ENCODE measurements around the gene SMC1B.

DNA sequence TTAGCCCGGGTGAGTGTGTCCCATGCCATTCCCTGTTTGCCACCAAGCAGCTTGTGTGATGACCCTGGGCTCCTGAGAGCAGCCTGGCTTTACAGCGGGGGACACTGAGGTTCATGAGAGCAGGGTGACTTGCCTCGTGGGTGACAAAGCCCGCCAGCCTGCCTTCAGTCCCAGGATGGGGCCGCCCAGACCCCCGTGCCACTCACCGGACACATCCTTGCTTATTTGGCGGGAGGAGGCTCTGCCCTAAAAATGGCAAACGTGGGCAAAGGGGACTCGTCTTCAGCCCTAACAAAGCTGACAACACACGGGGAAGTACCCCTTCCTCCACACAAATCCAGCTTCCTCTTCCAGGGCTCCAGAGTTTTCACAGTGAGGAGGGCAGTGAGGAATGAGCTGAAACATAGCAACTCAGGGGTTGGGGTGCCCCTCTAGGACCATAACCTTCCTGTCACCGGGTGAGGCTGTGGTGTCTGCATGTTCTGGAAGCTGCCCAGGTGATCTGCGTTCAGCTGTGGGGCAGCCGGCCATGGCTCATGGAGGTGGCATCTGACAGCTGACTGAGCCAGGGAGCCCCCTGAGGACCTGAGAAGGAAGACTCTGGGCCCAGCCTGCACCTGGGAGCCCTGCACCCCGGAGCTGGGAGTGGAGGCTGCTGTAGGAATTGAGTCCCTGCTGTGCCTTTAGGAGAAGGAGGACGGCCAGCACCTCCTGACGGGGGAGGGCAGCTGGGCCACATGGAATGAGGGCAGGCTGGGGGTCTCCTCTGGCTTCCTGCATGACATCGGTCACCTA, 16.8 kb upstream of the SMC1B start:
- TF ChIP-seq, protein P1, sequence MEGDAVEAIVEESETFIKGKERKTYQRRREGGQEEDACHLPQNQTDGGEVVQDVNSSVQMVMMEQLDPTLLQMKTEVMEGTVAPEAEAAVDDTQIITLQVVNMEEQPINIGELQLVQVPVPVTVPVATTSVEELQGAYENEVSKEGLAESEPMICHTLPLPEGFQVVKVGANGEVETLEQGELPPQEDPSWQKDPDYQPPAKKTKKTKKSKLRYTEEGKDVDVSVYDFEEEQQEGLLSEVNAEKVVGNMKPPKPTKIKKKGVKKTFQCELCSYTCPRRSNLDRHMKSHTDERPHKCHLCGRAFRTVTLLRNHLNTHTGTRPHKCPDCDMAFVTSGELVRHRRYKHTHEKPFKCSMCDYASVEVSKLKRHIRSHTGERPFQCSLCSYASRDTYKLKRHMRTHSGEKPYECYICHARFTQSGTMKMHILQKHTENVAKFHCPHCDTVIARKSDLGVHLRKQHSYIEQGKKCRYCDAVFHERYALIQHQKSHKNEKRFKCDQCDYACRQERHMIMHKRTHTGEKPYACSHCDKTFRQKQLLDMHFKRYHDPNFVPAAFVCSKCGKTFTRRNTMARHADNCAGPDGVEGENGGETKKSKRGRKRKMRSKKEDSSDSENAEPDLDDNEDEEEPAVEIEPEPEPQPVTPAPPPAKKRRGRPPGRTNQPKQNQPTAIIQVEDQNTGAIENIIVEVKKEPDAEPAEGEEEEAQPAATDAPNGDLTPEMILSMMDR (IDR thresholded peaks at IDR 0.05; ENCODE audit: insufficient read depth, low read length, poor library complexity, severe bottlenecking), result no peak
- TF ChIP-seq EZH2phosphoT487 (conservative IDR thresholded peaks at IDR 0.05; ENCODE audit: low read length), result no peak

Measured in SU-DHL-6 (cell line).